A549 (cell line): ENCODE measurements around the gene UNCX.

Source experiments
- CBX8 ChIP-seq: fragments of 200-600 bp; sonication (generic); IDR thresholded peaks from 2 replicates; pipeline ENCODE4 v1.6.1; 2016
- CTCF ChIP-seq: fragments of >200 bp; sonication (Bioruptor Twin); formaldehyde crosslinking; IDR thresholded peaks from 3 replicates; pipeline ENCODE4 v1.5.1; 2016
- EHMT2 ChIP-seq: fragments of 200-600 bp; sonication (generic); IDR thresholded peaks from 2 replicates; pipeline ENCODE4 v1.6.1; 2016; ENCODE audit warnings: antibody characterized with exemption, low read depth, mild to moderate bottlenecking, moderate library complexity
- HDAC2 ChIP-seq: fragments of 200-600 bp; sonication (generic); IDR thresholded peaks from 2 replicates; pipeline ENCODE4 v1.6.1; 2016
- POLR2A ChIP-seq: IDR thresholded peaks from 2 replicates; pipeline ENCODE4 v1.6.1; 2012; ENCODE audit warnings: mild to moderate bottlenecking, low read length
- TP53 ChIP-seq: fragments of 250-450 bp; sonication (Bioruptor Pico); IDR thresholded peaks from 2 replicates; pipeline ENCODE4 v1.5.0; 2021; ENCODE audit warnings: mild to moderate bottlenecking, moderate library complexity

GRCh38 chr7:1279041-1279440 is 46.4 kb downstream of the UNCX start:
- TF ChIP-seq HDAC2 (no peak), POLR2A (no peak), CTCF (no peak), EHMT2 (no peak), TP53 (no peak), CBX8 (no peak)
